Stromal cell of bone marrow (primary cell): ENCODE data around the gene PCSK5.
"Not testable (repeated sequence)": the region's sequence is repeated elsewhere in the genome, so short reads cannot be mapped to it uniquely, and the experiment has no call there.

Experiments
- DNase-seq: peaks from one replicate; pipeline ENCODE4 v3.0.0-alpha.2; 2012; ENCODE audit warnings: low read depth

The PCSK5 gene

GRCh38 chr9:75890472-75891276 lies at the start of gene PCSK5:
Gene PCSK5, plus strand, starts transcription at chr9:75890673. Its CDS starts 509 bp downstream, at chr9:75891182.
- peak; percentile 91 for DNase-seq

DNA sequence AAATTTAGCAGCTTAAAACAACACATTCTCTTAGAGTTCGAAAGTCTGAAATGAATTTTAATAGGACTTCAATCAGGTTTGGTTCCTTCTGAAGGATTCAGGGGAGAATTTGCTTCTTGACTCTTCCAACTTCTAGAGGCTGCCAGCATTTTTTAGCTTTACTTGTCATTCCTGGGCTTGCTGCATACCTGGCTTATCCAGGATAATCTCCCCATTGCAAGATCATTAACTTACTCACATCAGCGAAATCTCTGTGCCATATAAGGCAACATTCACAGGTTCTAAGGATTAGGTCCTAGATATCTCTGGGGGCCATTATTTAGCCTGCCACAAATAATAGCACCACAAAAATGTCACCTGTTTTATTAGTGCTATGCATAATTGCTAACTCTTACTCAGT lies 46.2 kb upstream of the PCSK5 start:
- no peak for DNase-seq

DNA sequence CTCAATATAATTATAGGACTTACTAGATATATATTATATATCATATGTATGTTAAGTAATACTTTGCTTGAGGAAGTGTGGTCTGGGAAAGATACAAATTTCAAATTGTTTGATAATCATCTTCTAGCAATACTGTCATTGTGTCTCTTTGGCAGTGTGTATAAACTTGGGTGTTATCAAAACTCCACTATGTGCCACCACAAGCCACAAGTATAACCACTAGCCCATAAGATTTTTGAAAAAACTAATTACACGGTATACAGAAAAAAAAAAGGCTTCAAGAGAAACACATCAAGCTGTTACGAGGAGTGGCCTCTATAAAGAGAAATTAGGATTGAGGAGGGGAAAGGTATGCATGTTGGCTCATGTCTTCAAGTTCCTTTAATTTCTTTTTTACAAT lies 44.7 kb upstream of the PCSK5 start:
- no peak for DNase-seq

GRCh38 chr9:75847085-75847484 lies 43.4 kb upstream of the PCSK5 start:
- no peak for DNase-seq

- DNase-seq: no peak
Observed at GRCh38 chr9:75850459-75851200, 39.8 kb upstream of the PCSK5 start.

DNA sequence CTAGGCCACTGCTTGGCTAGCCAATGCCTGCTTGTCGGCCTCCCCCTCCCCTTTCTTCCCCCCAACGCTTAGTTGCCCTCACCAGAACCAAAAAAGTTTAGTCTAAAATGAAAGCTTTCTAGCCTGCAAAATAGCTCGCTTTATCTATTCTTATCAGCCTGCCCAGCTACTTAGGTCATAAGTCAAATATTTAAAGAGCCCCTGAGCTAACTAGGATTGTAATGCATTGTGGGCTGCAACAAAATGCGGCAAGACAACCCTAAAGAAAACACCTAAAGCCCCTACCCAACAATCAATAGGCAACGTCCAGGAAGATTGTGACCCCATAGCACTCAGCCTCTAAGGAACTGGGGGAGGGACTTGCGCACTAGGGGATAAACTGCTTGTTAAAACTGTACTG lies 38.6 kb upstream of the PCSK5 start:
- DNase-seq: no peak

- no peak for DNase-seq
Observed at GRCh38 chr9:75852746-75853145, 37.7 kb upstream of the PCSK5 start.

- DNase-seq: peak; percentile 29
Observed at GRCh38 chr9:75855509-75855908, 35.0 kb upstream of the PCSK5 start.

- DNase-seq: no peak
Observed at GRCh38 chr9:75858497-75859092, 31.9 kb upstream of the PCSK5 start.

GRCh38 chr9:75864266-75864665 lies 26.2 kb upstream of the PCSK5 start:
- DNase-seq: no peak

GRCh38 chr9:75866273-75866871 lies 24.1 kb upstream of the PCSK5 start:
- peak; percentile 30 for DNase-seq

- not testable (repeated sequence) for DNase-seq
Observed at GRCh38 chr9:75868526-75868925, 21.9 kb upstream of the PCSK5 start.

GRCh38 chr9:75869236-75869635 lies 21.2 kb upstream of the PCSK5 start:
- no peak for DNase-seq

GRCh38 chr9:75870450-75870849 lies 20.0 kb upstream of the PCSK5 start:
- no peak for DNase-seq

GRCh38 chr9:75871624-75872023 lies 18.8 kb upstream of the PCSK5 start:
- no peak for DNase-seq

DNA sequence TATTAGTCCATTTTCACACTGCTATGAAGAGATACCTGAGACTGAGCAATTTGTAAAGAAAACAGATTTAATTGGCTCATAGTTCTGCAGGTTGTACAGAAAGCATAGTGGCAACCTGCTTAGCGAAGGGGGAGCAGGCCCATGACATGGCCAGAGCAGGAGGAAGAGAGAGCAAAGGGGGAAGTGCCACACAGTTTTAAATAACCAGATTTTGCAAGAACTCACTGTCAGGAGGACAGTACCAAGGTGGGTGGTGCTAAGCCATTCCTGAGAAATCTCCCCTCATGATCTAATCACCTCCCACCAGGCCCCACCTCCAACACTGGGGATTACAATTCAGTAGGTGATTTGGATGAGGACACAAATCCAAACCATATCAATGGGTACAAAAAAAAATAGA lies 16.8 kb upstream of the PCSK5 start:
- DNase-seq: no peak

DNA sequence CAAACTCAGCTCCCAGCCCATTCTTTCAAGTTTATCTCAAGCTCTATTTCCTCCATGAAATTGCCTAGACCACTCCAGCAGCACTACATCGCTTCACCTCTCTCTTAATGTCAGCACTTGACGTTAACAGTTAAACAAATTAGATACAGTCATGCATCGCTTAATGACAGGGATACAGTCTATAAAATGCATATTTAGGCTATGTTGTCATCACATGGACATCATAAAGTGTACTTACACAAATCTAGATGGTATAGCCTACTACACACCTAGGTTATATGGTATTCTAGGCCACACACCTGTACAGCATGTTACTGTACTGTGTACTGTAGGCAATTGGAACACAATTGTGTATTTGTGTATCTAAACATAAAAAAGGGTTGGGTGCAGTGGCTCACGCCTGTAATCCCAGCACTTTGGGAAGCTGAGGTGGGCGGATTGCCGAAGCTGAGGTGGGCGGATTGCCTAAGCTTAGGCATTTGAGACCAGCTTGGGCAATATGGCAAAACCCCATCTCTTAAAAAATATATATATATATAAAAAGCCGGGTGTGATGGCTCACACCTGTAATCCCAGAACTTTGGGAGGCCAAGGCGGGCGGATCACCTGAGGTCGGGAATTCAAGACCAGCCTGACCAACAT lies 13.4 kb upstream of the PCSK5 start:
- no peak for DNase-seq

DNA sequence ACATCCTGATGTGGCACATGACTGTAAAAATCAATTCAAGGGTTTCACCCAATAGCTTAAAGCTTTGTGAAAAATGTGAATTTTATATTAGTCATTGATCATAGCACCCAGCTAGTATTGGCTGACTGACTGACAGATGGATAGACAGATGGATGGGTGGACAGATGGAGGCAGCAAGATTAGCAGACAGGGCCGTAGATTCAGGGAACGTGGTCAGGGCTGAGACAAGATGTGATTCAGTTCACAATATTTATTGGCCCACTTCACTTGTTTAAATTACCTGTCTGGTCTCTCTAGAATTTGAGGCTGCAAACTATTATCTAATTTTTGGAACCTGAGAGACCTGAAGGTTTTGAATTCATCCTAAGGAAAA lies 12.0 kb upstream of the PCSK5 start:
- no peak for DNase-seq

DNA sequence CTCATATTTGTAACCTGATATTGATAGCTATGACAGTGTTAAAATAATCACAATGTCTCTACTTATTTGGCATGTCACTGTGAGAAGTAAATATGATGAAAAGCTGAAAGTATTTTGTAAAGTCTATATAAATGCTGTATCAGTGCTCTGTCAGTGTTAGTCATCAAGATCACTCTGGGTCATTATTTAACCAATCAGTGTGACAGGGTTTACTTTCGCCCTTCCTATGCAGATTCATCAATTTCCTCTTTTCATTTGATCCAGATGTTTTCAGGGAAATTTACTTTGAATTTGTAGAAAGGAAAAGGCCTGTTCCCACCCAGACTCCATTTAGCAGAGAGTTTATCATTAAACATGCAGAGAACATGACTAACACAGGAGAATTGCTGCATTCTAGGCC lies 9.9 kb upstream of the PCSK5 start:
- peak; percentile 21 for DNase-seq

DNA sequence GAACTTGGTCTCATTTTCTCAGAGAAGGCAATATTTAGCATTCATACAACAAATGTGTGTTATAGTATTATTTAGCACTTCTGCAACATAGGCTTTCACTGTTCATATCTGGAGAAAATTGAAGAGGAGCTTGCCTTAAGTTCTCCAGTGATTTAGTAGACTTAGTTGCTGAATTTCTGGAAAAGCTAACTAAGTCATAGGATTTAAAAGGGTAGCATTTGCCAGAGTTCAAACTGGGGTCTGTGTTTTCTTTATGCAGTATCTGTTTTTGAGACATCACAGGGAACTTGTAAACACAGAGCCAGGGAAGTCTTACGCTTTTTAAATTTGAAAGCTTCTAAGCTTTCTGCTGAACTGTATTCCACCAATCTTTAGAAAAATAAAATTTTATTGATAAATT lies 8.7 kb upstream of the PCSK5 start:
- no peak for DNase-seq

DNA sequence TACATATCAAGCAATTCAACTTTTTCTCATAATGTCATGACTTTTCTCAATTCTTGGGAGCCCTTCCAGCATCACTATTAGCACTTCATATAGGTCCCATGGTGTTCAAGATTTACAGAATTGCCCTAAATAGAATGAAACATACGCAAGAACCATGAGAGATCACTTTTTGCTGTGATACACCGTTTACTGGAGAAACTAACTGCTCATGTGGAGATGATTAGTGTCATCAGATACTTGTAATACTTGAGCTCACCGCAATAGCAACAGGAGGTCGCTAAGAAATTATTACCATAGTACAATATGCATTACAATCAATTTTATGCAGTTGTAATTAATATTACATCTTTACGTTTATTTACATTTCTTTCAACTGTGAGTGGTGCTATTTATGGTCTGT lies 4.8 kb upstream of the PCSK5 start:
- no peak for DNase-seq

DNA sequence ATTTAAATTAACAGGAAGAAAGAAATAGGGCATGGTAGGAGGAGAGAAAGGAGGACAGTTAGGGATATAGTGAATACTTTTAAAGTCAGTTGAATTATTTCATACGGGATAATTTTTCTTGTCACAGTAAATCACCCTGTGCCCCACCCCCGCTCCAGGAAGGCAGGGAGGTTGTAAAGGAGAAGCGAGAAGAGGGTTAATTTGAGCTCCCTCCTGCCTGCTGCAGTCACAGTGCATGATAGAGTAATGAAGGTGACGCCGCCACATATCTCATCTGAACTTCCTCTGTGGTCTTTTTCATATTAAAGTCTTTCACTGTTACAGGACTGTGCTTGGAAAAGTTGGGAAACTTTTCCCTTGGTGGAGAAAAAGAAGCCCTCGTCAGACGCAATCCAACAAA lies 896 bp upstream of the PCSK5 start:
- DNase-seq: no peak
